ENCODE data around the gene ZSWIM7.
A peak's percentile ranks its signal among the peaks of the same experiment; 100 is the strongest.
"Not testable (repeated sequence)": the region's sequence is repeated elsewhere in the genome, so short reads cannot be mapped to it uniquely, and the experiment has no call there.

Gene ZSWIM7

GRCh38 chr17:15999974-16000827, 697 bp upstream of the ZSWIM7 start:
- peak overlapping the region; percentile 94 for H3K27ac ChIP-seq
- DNase-seq (ENCODE audit: low read depth, low spot score), result no peak

GRCh38 chr17:15998031-15998562, 1.4 kb downstream of the ZSWIM7 start:
- peak overlapping the region; percentile 94 for H3K27ac ChIP-seq
- no peak for DNase-seq (ENCODE audit: low read depth, low spot score)

- H3K27ac ChIP-seq, result no peak overlapping the region
- no peak for DNase-seq (ENCODE audit: low read depth, low spot score)
These were observed 3.2 kb downstream of the ZSWIM7 start for GRCh38 chr17:15996322-15996721.

GRCh38 chr17:15981646-15982580, 17.6 kb downstream of the ZSWIM7 start:
- H3K27ac ChIP-seq, result peak overlapping the region; percentile 47
- DNase-seq (ENCODE audit: low read depth, low spot score), result no peak

GRCh38 chr17:15981208-15981607, 18.3 kb downstream of the ZSWIM7 start:
- H3K27ac ChIP-seq, result peak overlapping the region; percentile 47
- no peak for DNase-seq (ENCODE audit: low read depth, low spot score)

GRCh38 chr17:15979013-15979412, 20.5 kb downstream of the ZSWIM7 start:
- DNase-seq (ENCODE audit: low read depth, low spot score); H3K27ac ChIP-seq: not testable (repeated sequence)

- H3K27ac ChIP-seq, result no peak overlapping the region
- no peak for DNase-seq (ENCODE audit: low read depth, low spot score)
These were observed 20.9 kb downstream of the ZSWIM7 start for GRCh38 chr17:15978606-15979005.

GRCh38 chr17:15977894-15978293, 21.6 kb downstream of the ZSWIM7 start:
- DNase-seq (ENCODE audit: low read depth, low spot score), result no peak
- no peak overlapping the region for H3K27ac ChIP-seq

- no peak for DNase-seq (ENCODE audit: low read depth, low spot score)
- no peak overlapping the region for H3K27ac ChIP-seq
These were observed 25.7 kb downstream of the ZSWIM7 start for GRCh38 chr17:15973834-15974233.

- H3K27ac ChIP-seq, result no peak overlapping the region
- DNase-seq (ENCODE audit: low read depth, low spot score), result no peak
These were observed 26.5 kb downstream of the ZSWIM7 start for GRCh38 chr17:15973016-15973415.

- DNase-seq (ENCODE audit: low read depth, low spot score), result no peak
- H3K27ac ChIP-seq, result no peak overlapping the region
These were observed 27.0 kb downstream of the ZSWIM7 start for GRCh38 chr17:15972497-15972951.

GRCh38 chr17:15971882-15972281, 27.6 kb downstream of the ZSWIM7 start:
- H3K27ac ChIP-seq, result no peak overlapping the region

GRCh38 chr17:15971098-15971678, 28.3 kb downstream of the ZSWIM7 start:
- no peak for DNase-seq (ENCODE audit: low read depth, low spot score)
- H3K27ac ChIP-seq, result no peak overlapping the region

More at GRCh38 chr17:15971882-15972281, 27.6 kb downstream of the ZSWIM7 start:
- no peak for DNase-seq (ENCODE audit: low read depth, low spot score)

GRCh38 chr17:15970500-15970899, 29.0 kb downstream of the ZSWIM7 start:
- H3K27ac ChIP-seq, result no peak overlapping the region

GRCh38 chr17:15969463-15969862, 30.0 kb downstream of the ZSWIM7 start:
- H3K27ac ChIP-seq, result no peak overlapping the region
- DNase-seq (ENCODE audit: low read depth, low spot score), result no peak

More at GRCh38 chr17:15970500-15970899, 29.0 kb downstream of the ZSWIM7 start:
- DNase-seq (ENCODE audit: low read depth, low spot score), result no peak

- no peak for DNase-seq (ENCODE audit: low read depth, low spot score)
- H3K27ac ChIP-seq, result no peak overlapping the region
These were observed 31.7 kb downstream of the ZSWIM7 start for GRCh38 chr17:15967706-15968399.

GRCh38 chr17:15966879-15967248, 32.6 kb downstream of the ZSWIM7 start:
- no peak overlapping the region for H3K27ac ChIP-seq
- DNase-seq (ENCODE audit: low read depth, low spot score), result no peak

- H3K27ac ChIP-seq, result no peak overlapping the region
These were observed 33.2 kb downstream of the ZSWIM7 start for GRCh38 chr17:15966183-15966878.

GRCh38 chr17:15965528-15965927, 34.0 kb downstream of the ZSWIM7 start:
- DNase-seq (ENCODE audit: low read depth, low spot score), result no peak
- no peak overlapping the region for H3K27ac ChIP-seq

More at GRCh38 chr17:15966183-15966878, 33.2 kb downstream of the ZSWIM7 start:
- no peak for DNase-seq (ENCODE audit: low read depth, low spot score)

Measured in epithelial cell of prostate (primary cell).